T-cell (primary cell): ENCODE results near the gene XKR7. TPM values are rescaled to one million over a fixed set of nuclear protein-coding genes. Genes with fewer than 3 reads are reported as not detected.

ENCODE experiments used
- ATAC-seq, 4 experiments: fragments of 200-7000 bp in 3 of 4; fragments of 150-1000 bp in 1 of 4; cut with Tn5 transposase; replicated peaks in 1 of 4; 1 replicate in 3 of 4; 2 replicates in 1 of 4; pipeline ENCODE4 v1.10.0; 2021; ENCODE audit warnings: moderate library complexity in 3 of 4, mild to moderate bottlenecking in 2 of 4, moderate number of reproducible peaks in 1 of 4
- CTCF ChIA-PET, 2 donors: fragments of 300-600 bp; sonication (Branson Sonifier 250); formaldehyde crosslinking; loops; one replicate each; lab custom pipeline; 2022; ENCODE audit warnings: antibody characterized with exemption in 2 of 2; lab: Charles Lee
- POLR2A ChIA-PET, 2 donors: fragments of 300-600 bp; sonication (Branson Sonifier 250); formaldehyde crosslinking; loops; one replicate each; lab custom pipeline; 2022; ENCODE audit warnings: antibody characterized with exemption in 2 of 2; lab: Charles Lee
- DNase-seq, 35 experiments: peaks; one replicate each; pipeline versions ENCODE4 v3.0.0 to v3.0.0-alpha.2; 2013 to 2023
- H3K27ac ChIP-seq: one replicate; pipeline ENCODE4 v1.5.1; 2013; ENCODE audit warnings: low read length
- H3K27me3 ChIP-seq, 2 experiments: replicated peaks in 1 of 2; 1 replicate in 1 of 2; 2 replicates in 1 of 2; pipeline versions ENCODE4 v1.6.1 to v1.7.0; 2013; ENCODE audit warnings: low read length in 1 of 2, mixed read lengths in 1 of 2; ENCODE audit not compliant: control insufficient read depth in 2 of 2, insufficient read depth in 2 of 2; ENCODE audit errors: extremely low read depth in 1 of 2
- H3K36me3 ChIP-seq, 2 donors: 1 replicate in 1 of 2; 2 replicates in 1 of 2; pipeline versions ENCODE4 v1.6.1 to v1.7.0; 2013; ENCODE audit warnings: low read length in 1 of 2; ENCODE audit not compliant: control insufficient read depth in 2 of 2, insufficient read depth in 1 of 2; ENCODE audit errors: extremely low read depth in 1 of 2
- H3K4me1 ChIP-seq, 2 experiments: 1 replicate in 1 of 2; 2 replicates in 1 of 2; pipeline versions ENCODE4 v1.6.1 to v1.7.0; 2013; ENCODE audit warnings: low read length in 2 of 2, mixed read lengths in 1 of 2; ENCODE audit not compliant: insufficient read depth in 2 of 2, control insufficient read depth in 1 of 2; ENCODE audit errors: extremely low read depth in 1 of 2
- H3K4me3 ChIP-seq, 2 donors: 1 replicate in 1 of 2; 2 replicates in 1 of 2; pipeline versions ENCODE4 v1.5.1 to v1.7.0; 2013; ENCODE audit warnings: mild to moderate bottlenecking in 2 of 2, low read length in 1 of 2, moderate library complexity in 1 of 2; ENCODE audit not compliant: control insufficient read depth in 1 of 2; ENCODE audit errors: extremely low read depth in 1 of 2
- H3K9me3 ChIP-seq: 2 replicates; pipeline ENCODE4 v1.7.0; 2013
- H3K27ac Mint-ChIP-seq, 2 donors: one replicate each; pipeline ENCODE4 v1.8.0; 2020 to 2021; ENCODE audit warnings: mild to moderate bottlenecking in 2 of 2, mixed read lengths in 2 of 2
- H3K27me3 Mint-ChIP-seq, 2 donors: one replicate each; pipeline ENCODE4 v1.8.0; 2021 to 2022; ENCODE audit warnings: mixed read lengths in 2 of 2
- H3K36me3 Mint-ChIP-seq: one replicate; pipeline ENCODE4 v1.8.0; 2021; ENCODE audit warnings: mixed read lengths
- H3K4me1 Mint-ChIP-seq, 3 donors: one replicate each; pipeline ENCODE4 v1.8.0; 2020 to 2022; ENCODE audit warnings: mixed read lengths in 3 of 3, mild to moderate bottlenecking in 1 of 3
- H3K4me3 Mint-ChIP-seq, 3 donors: one replicate each; pipeline ENCODE4 v1.8.0; 2020 to 2022; ENCODE audit warnings: mild to moderate bottlenecking in 3 of 3, mixed read lengths in 3 of 3, moderate library complexity in 3 of 3
- H3K9me3 Mint-ChIP-seq, 3 donors: one replicate each; pipeline ENCODE4 v1.8.0; 2020 to 2022; ENCODE audit warnings: mixed read lengths in 3 of 3
- WGBS: methylation state at CpG from one replicate; pipeline ENCODE4 v1.1.5; 2013; ENCODE audit warnings: missing lambda C conversion rate; ENCODE audit not compliant: insufficient coverage; 5-methylcytosine and 5-hydroxymethylcytosine counted together
- total RNA-seq, 35 experiments: library from RNA in 6 of 35; stranded (reverse) in 6 of 35; fragments of 120-200 nt in 1 of 35; gene quantifications; one replicate each; pipeline versions ENCODE4 v1.2.1 to v1.2.4 and lab custom pipeline; 2013 to 2026

The XKR7 gene
- total RNA-seq, 5 donors from 2014 or later (not counting 1 experiment from before 2014, with no cell fraction given): not detected

DNA sequence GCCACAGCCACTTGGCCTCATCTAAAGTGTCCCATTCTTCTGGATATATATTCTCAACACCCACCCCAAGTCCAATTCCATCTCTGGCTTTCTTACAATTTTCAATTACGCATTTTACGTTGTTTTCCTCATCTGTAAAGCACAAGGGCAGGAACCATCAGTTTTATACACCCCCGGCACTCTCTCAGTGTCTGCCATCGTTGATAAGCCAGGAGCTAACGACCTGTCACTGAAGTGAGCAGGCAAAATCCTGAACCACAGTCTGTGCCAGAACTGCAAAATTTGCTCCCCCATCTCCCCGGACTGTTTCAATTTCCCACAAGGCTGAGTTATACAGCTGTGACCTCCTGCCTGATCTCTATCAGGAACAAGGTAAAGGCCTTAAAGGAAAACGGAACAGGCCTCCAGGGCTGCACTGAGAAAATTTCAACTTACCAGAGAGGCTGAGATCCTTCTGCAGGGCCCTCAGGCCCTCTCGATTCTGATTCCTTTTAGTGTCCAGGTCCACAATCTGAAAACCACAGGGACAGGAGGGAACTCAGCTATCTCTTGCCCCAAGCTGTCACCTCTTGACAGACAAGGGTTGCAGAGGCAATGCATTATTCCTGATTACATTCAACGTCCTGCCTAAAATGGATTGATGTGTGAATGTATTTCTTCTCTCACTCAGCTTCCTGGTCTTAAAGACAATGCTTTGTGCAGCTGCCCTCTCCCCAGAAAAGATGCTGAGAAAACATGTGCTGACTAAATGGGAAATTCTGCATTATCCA, 17.9 kb upstream of the XKR7 start:
- Histone ChIP-seq H3K9me3 (no peaks in the 10 kb centered on the region), H3K4me3 (no peak overlapping the region), H3K4me1 (peaks cover 4 to 23% of the 10 kb centered on the region in 2 experiments), H3K27me3 (peaks cover 0 to 7% of the 10 kb centered on the region in 2 experiments), H3K27ac (no peak overlapping the region), H3K36me3 (peaks cover 22 to 47% of the 10 kb centered on the region in 2 donors)
- H3K4me1 Mint-ChIP-seq: peaks cover 31 to 36% (median 34%) of the 10 kb centered on the region in 3 donors
- peaks cover 0 to 5% of the 10 kb centered on the region in 2 donors for H3K27me3 Mint-ChIP-seq
- CTCF ChIA-PET: interaction anchor here (0.6 to 1.8 kb wide), 2 partner anchors 97 to 127 kb away, joined by 3 to 6 read pairs; no protein-coding TSS in a partner anchor
- ATAC-seq (no peak), DNase-seq (no peak)
- H3K36me3 Mint-ChIP-seq: peaks cover 31% of the 10 kb centered on the region
- peak overlapping the region; percentile 95 to 97 (median 97) for H3K4me3 Mint-ChIP-seq
- POLR2A ChIA-PET: no interaction called here
- 87% methylated on average over 8 of the region's 9 CpGs for WGBS
- H3K9me3 Mint-ChIP-seq: no peaks in the 10 kb centered on the region
- peak overlapping the region in 1 of 2 donors; percentile 45 for H3K27ac Mint-ChIP-seq

DNA sequence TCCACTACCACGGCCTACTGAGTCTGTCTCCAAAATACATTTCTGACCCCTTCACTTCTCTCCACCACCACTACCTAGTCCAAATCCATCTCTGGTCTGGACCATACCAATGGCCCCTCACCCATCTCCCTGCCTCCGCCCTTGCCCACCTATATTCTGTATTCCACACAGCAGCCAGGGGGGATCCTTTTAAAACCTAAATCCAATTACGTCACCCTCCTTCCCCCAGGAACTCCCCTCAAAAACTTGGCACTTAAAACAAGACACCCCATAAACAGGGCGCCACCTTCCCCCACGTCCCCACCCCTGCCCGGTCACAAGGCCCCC, 16.8 kb upstream of the XKR7 start:
- Histone ChIP-seq H3K36me3 (peaks cover 14 to 36% of the 10 kb centered on the region in 2 donors), H3K9me3 (no peaks in the 10 kb centered on the region), H3K4me1 (peaks cover 4 to 23% of the 10 kb centered on the region in 2 experiments), H3K27me3 (peaks cover 0 to 11% of the 10 kb centered on the region in 2 experiments), H3K27ac (peak overlapping the region; percentile 51), H3K4me3 (peak overlapping the region; percentile 91 to 95)
- no peak for DNase-seq
- no peak for ATAC-seq
- Mint-ChIP-seq H3K27me3 (peaks cover 4 to 14% of the 10 kb centered on the region in 2 donors), H3K27ac (peak overlapping the region; percentile 65 to 97), H3K9me3 (no peaks in the 10 kb centered on the region), H3K4me3 (peak overlapping the region; percentile 95 to 97 (median 97)), H3K36me3 (peaks cover 26% of the 10 kb centered on the region), H3K4me1 (peaks cover 31 to 36% (median 34%) of the 10 kb centered on the region in 3 donors)
- ChIA-PET POLR2A (interaction anchor here in 1 of 2 donors (0.9 kb wide), 1 partner anchor 70 kb away, joined by 3 read pairs; no protein-coding TSS in a partner anchor), CTCF (interaction anchor here (0.9 to 1.9 kb wide), 10 partner anchors 10 to 228 kb away, joined by 3 to 18 read pairs (median 5); partner anchors contain the start of gene BCL2L1 (in 1 of the 2))
- WGBS: 9% methylated on average over 6 of the region's 6 CpGs

DNA sequence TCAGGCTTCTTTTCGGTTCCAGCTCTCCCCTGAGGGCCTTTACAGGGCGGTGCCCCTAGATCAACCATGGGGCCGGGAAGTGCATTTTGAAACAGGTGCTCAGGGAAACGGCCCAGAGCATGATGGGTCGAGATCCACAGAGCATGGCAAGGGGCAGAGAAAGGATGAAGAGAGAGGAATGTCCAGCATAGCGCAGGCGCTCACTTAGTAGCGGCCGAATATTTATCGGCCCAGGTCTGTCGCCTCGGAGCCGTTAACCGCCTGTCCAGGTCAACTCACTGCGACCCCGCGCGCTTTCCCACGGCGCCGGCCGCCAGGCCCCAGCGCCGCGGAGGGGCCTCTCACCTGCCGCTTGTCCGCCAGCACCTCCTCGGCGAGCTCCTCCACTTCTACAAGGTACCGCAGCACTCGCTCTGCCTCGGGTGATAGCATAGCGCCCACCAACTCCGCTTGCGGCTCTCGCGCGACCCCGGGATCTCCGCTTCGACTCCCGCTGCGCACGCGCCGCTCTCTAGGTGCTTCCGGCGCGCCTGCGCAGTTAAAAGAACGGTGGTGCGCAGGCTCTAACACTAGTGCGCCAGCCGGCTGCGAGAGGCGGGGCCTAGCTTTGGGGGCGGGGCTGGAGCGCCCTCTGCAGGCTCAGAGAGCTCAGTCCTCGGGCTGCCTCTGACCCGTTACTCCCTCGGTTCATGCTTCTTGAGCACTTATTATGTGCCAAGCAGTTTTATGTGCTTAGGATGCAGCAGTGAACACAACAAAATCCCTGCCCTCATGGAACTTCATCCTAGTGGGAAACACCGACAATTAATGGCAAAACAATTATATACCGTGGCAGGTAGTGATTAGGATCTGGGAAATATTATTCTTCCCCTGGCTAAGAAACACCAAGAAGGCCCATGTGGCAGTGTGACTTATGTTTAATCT, 16.2 kb upstream of the XKR7 start, which contains the start of gene PDRG1:
TSS of gene PDRG1 (minus strand) at position 517 of the 924 bp plus-strand sequence. CDS start at position 432, 85 bp downstream.
- Histone ChIP-seq H3K4me3 (peak within 1 kb of the TSS; percentile 91 to 95), H3K36me3 (peaks cover 8 to 29% of the 10 kb centered on the region in 2 donors), H3K9me3 (no peaks in the 10 kb centered on the region), H3K27me3 (peaks cover 0 to 17% of the 10 kb centered on the region in 2 experiments), H3K27ac (peak within 1 kb of the TSS; percentile 51), H3K4me1 (peaks cover 4 to 23% of the 10 kb centered on the region in 2 experiments)
- Mint-ChIP-seq H3K4me3 (peak within 1 kb of the TSS; percentile 95 to 97 (median 97)), H3K27me3 (peaks cover 6 to 20% of the 10 kb centered on the region in 2 donors), H3K27ac (peak within 1 kb of the TSS; percentile 80 to 97), H3K4me1 (peaks cover 31 to 36% (median 34%) of the 10 kb centered on the region in 3 donors), H3K9me3 (no peaks in the 10 kb centered on the region), H3K36me3 (peaks cover 20% of the 10 kb centered on the region)
- ATAC-seq: peak; percentile 94 to 99 (median 98)
- ChIA-PET CTCF (interaction anchor here (0.5 to 1.9 kb wide), 22 partner anchors 10 to 570 kb away, joined by 3 to 18 read pairs (median 5); partner anchors contain the start of genes BCL2L1 (in 1 of the 2) and XKR7 (in 1 of the 2)), POLR2A (interaction anchor here (0.6 to 0.9 kb wide), 3 partner anchors 53 to 974 kb away, joined by 3 to 6 read pairs (median 3); no protein-coding TSS in a partner anchor)
- under 1% methylated on average over 56 of the region's 63 CpGs for WGBS
- DNase-seq: peak; percentile 90 to 99 (median 95)

DNA sequence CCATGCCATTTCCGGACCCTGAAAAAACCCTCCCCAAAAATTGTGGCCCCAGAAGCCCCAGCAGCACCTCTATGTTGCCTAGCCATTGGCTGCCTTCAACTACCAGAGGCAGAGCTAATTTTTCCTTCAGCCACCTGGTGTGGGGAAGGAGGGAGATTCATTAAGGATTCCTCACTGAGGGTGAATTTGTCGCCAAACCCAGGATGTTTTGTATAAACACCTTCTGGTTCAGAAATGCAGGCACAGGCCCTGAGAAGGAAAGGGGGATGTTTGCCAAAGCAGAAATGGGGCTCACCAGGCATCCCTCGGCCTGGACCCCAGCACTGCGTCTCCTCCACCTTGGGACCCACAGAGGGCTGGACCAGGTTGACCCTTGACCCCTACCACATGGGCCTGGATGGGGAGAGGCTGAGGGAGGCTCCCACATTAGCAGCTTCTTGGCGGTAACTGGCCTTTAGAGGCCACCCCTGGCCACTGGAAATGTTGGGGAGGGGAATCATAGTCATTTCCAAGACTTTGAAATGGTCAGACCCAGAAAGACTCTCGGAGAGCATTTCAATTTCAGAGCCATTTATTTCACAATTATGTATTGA, 14.3 kb upstream of the XKR7 start:
- H3K27me3 ChIP-seq: peaks cover 0 to 21% of the 10 kb centered on the region in 2 experiments
- H3K4me3 ChIP-seq: no peak overlapping the region
- 100% methylated on average over 1 of the region's 6 CpGs for WGBS
- no peak overlapping the region for H3K27ac ChIP-seq
- Mint-ChIP-seq H3K36me3 (peaks cover 12% of the 10 kb centered on the region), H3K27ac (no peak overlapping the region), H3K4me1 (peaks cover 31 to 33% (median 32%) of the 10 kb centered on the region in 3 donors), H3K4me3 (no peak overlapping the region), H3K27me3 (peaks cover 7 to 30% of the 10 kb centered on the region in 2 donors), H3K9me3 (no peaks in the 10 kb centered on the region)
- H3K36me3 ChIP-seq: peaks cover 0 to 11% of the 10 kb centered on the region in 2 donors
- CTCF ChIA-PET: interaction anchor here in 1 of 2 donors (0.7 kb wide), 1 partner anchor 14 kb away, joined by 4 read pairs; the partner anchor contains the start of gene XKR7
- DNase-seq: no peak
- H3K4me1 ChIP-seq: peaks cover 4 to 23% of the 10 kb centered on the region in 2 experiments
- POLR2A ChIA-PET: interaction anchor here in 1 of 2 donors (1.0 kb wide), 1 partner anchor 15 kb away, joined by 8 read pairs; no protein-coding TSS in a partner anchor
- no peaks in the 10 kb centered on the region for H3K9me3 ChIP-seq
- no peak for ATAC-seq

DNA sequence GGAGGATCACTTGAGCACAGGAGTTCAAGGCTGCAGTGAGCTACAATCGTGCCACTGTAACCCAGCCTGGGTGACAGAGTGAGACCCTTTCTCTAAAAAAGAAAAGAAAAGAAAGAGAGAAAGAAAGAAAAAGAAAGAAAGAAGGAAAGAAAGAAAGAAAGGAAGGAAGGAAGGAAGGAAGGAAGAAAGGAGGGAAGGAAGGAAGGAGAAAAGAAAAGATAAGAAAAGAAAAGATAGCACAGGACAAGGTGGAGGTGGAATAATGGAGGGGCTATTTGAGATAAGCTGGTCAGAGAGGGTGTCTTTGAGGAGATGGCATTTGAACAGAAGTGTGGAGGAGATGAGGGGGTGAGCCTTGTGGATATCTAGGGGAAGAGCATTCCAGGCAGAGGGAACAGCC, 13.5 kb upstream of the XKR7 start:
- peaks cover 6% of the 10 kb centered on the region for H3K36me3 Mint-ChIP-seq
- POLR2A ChIA-PET: no interaction called here
- WGBS: no CpG with 5 or more reads among the region's 1 CpG
- Histone ChIP-seq H3K4me1 (peaks cover 4 to 23% of the 10 kb centered on the region in 2 experiments), H3K36me3 (peaks cover 0 to 4% of the 10 kb centered on the region in 2 donors), H3K9me3 (no peaks in the 10 kb centered on the region), H3K27ac (no peak overlapping the region), H3K27me3 (peaks cover 0 to 28% of the 10 kb centered on the region in 2 experiments), H3K4me3 (no peak overlapping the region)
- peaks cover 13 to 37% of the 10 kb centered on the region in 2 donors for H3K27me3 Mint-ChIP-seq
- H3K4me1 Mint-ChIP-seq: peaks cover 24 to 27% (median 26%) of the 10 kb centered on the region in 3 donors
- H3K27ac Mint-ChIP-seq: no peak overlapping the region
- no peak for ATAC-seq
- H3K9me3 Mint-ChIP-seq: no peaks in the 10 kb centered on the region
- no peak overlapping the region for H3K4me3 Mint-ChIP-seq
- CTCF ChIA-PET: interaction anchor here in 1 of 2 donors (0.7 kb wide), 1 partner anchor 14 kb away, joined by 4 read pairs; the partner anchor contains the start of gene XKR7
- no peak for DNase-seq
